ENCODE measurements around the gene KANK3.
A peak's percentile ranks its signal among the peaks of the same experiment; 100 is the strongest.

The KANK3 gene

GRCh38 chr19:8336072-8336569 lies 6.9 kb downstream of the KANK3 start:
- H3K9me2 ChIP-seq (replicated peaks; ENCODE audit: insufficient read depth, low read length): no peaks in the 10 kb centered on the region
- H3K4me3 ChIP-seq (ENCODE audit: low read length): no peak overlapping the region
- no peaks in the 10 kb centered on the region; the same call in 1 of the 2 replicates for H3F3A ChIP-seq (ENCODE audit: insufficient read depth, low read length)
- peak overlapping the region; percentile 6; the same call in 1 of the 2 replicates for H3K4me2 ChIP-seq (ENCODE audit: low read depth, low read length)
- H3K36me3 ChIP-seq (replicated peaks; ENCODE audit: insufficient read depth, low read length): no peaks in the 10 kb centered on the region
- peaks cover 80% of the 10 kb centered on the region for H3K27me3 ChIP-seq (replicated peaks; ENCODE audit: insufficient read depth, low read length)
- no peaks in the 10 kb centered on the region for H3K9me3 ChIP-seq (replicated peaks; ENCODE audit: insufficient read depth, low read length)
- no peaks in the 10 kb centered on the region for H3K79me2 ChIP-seq (ENCODE audit: low read length)
- no peaks in the 10 kb centered on the region; the same call in 1 of the 2 replicates for H4K20me1 ChIP-seq (ENCODE audit: insufficient read depth, low read length)
- H3K4me1 ChIP-seq (ENCODE audit: low read length): no peaks in the 10 kb centered on the region
- no peak for TF ChIP-seq CTCF (IDR thresholded peaks at IDR 0.05; ENCODE audit: low read length)
- TF ChIP-seq EZH2phosphoT487 (IDR thresholded peaks at IDR 0.05; ENCODE audit: low read length): no peak
- no peak for TF ChIP-seq EZH2 (optimal IDR thresholded peaks at IDR 0.05; ENCODE audit: low read depth, low read length)
- H2AFZ ChIP-seq (ENCODE audit: low read length): no peak overlapping the region
- H3K9ac ChIP-seq (ENCODE audit: low read length): no peak overlapping the region
- DNase-seq: no peak
- H3K27ac ChIP-seq (ENCODE audit: low read length): no peak overlapping the region

GRCh38 chr19:8335343-8336071 lies 7.6 kb downstream of the KANK3 start:
- Histone ChIP-seq H3K36me3 (replicated peaks; ENCODE audit: insufficient read depth, low read length) (no peaks in the 10 kb centered on the region), H3K4me2 (ENCODE audit: low read depth, low read length) (peak overlapping the region; percentile 6; the same call in 1 of the 2 replicates), H4K20me1 (ENCODE audit: insufficient read depth, low read length) (no peaks in the 10 kb centered on the region; the same call in 1 of the 2 replicates), H2AFZ (ENCODE audit: low read length) (no peak overlapping the region), H3K27me3 (replicated peaks; ENCODE audit: insufficient read depth, low read length) (peaks cover 78% of the 10 kb centered on the region), H3K9ac (ENCODE audit: low read length) (no peak overlapping the region), H3K4me1 (ENCODE audit: low read length) (no peaks in the 10 kb centered on the region), H3K9me2 (replicated peaks; ENCODE audit: insufficient read depth, low read length) (no peaks in the 10 kb centered on the region), H3F3A (ENCODE audit: insufficient read depth, low read length) (no peaks in the 10 kb centered on the region; the same call in 1 of the 2 replicates), H3K4me3 (ENCODE audit: low read length) (no peak overlapping the region), H3K27ac (ENCODE audit: low read length) (no peak overlapping the region), H3K79me2 (ENCODE audit: low read length) (no peaks in the 10 kb centered on the region), H3K9me3 (replicated peaks; ENCODE audit: insufficient read depth, low read length) (no peaks in the 10 kb centered on the region)
- no peak for DNase-seq
- TF ChIP-seq EZH2 (optimal IDR thresholded peaks at IDR 0.05; ENCODE audit: low read depth, low read length): no peak
- no peak for TF ChIP-seq EZH2phosphoT487 (IDR thresholded peaks at IDR 0.05; ENCODE audit: low read length)
- TF ChIP-seq CTCF (IDR thresholded peaks at IDR 0.05; ENCODE audit: low read length): peak; percentile 6; the same call in 1 of the 2 replicates

GRCh38 chr19:8334458-8335342 lies 8.4 kb downstream of the KANK3 start:
- Histone ChIP-seq H3K4me2 (ENCODE audit: low read depth, low read length) (peak overlapping the region; percentile 52; the same call in 1 of the 2 replicates), H3K9me3 (replicated peaks; ENCODE audit: insufficient read depth, low read length) (no peaks in the 10 kb centered on the region), H3K79me2 (ENCODE audit: low read length) (no peaks in the 10 kb centered on the region), H3K27ac (ENCODE audit: low read length) (no peak overlapping the region), H3K27me3 (replicated peaks; ENCODE audit: insufficient read depth, low read length) (peaks cover 74% of the 10 kb centered on the region), H3K4me1 (ENCODE audit: low read length) (no peaks in the 10 kb centered on the region), H4K20me1 (ENCODE audit: insufficient read depth, low read length) (no peaks in the 10 kb centered on the region; the same call in 1 of the 2 replicates), H3K36me3 (replicated peaks; ENCODE audit: insufficient read depth, low read length) (no peaks in the 10 kb centered on the region), H3K4me3 (ENCODE audit: low read length) (no peak overlapping the region), H3F3A (ENCODE audit: insufficient read depth, low read length) (no peaks in the 10 kb centered on the region; the same call in 1 of the 2 replicates), H3K9ac (ENCODE audit: low read length) (no peak overlapping the region), H2AFZ (ENCODE audit: low read length) (no peak overlapping the region), H3K9me2 (replicated peaks; ENCODE audit: insufficient read depth, low read length) (no peaks in the 10 kb centered on the region)
- TF ChIP-seq CTCF (IDR thresholded peaks at IDR 0.05; ENCODE audit: low read length) (no peak), EZH2 (optimal IDR thresholded peaks at IDR 0.05; ENCODE audit: low read depth, low read length) (no peak), EZH2phosphoT487 (IDR thresholded peaks at IDR 0.05; ENCODE audit: low read length) (no peak)
- peak; percentile 80 for DNase-seq

Data from MM.1S (cell line).